NB4 (cell line): ENCODE measurements around the gene S100A13.

Experiments
- POLR2A ChIP-seq: IDR thresholded peaks from 2 replicates; pipeline ENCODE4 v1.6.1; 2011; ENCODE audit warnings: mild to moderate bottlenecking; ENCODE audit not compliant: insufficient read length; ENCODE audit errors: extremely low read depth
- TF ChIP-seq, protein P1 (sequence below): IDR thresholded peaks from one replicate; pipeline ENCODE4 v1.5.1; 2012; ENCODE audit warnings: low read depth, low read length

DNA sequence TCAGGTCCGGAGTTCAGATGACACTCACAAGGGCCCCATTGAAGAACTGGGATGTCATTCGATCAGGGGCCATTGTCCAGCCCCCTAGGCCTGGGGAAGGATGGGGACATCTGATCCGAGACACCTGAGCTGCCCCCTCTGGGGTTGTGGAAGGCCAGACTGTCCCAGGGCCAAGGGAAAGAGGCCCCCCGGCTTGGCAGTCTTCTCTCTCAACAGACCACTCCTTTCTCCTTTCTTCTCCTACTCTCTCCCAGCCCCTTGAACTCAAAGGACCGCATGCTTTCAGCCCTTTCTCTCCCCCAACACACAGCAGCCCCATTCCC is 2.0 kb upstream of the S100A13 start:
- TF ChIP-seq, protein P1, sequence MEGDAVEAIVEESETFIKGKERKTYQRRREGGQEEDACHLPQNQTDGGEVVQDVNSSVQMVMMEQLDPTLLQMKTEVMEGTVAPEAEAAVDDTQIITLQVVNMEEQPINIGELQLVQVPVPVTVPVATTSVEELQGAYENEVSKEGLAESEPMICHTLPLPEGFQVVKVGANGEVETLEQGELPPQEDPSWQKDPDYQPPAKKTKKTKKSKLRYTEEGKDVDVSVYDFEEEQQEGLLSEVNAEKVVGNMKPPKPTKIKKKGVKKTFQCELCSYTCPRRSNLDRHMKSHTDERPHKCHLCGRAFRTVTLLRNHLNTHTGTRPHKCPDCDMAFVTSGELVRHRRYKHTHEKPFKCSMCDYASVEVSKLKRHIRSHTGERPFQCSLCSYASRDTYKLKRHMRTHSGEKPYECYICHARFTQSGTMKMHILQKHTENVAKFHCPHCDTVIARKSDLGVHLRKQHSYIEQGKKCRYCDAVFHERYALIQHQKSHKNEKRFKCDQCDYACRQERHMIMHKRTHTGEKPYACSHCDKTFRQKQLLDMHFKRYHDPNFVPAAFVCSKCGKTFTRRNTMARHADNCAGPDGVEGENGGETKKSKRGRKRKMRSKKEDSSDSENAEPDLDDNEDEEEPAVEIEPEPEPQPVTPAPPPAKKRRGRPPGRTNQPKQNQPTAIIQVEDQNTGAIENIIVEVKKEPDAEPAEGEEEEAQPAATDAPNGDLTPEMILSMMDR: no peak
- no peak for TF ChIP-seq POLR2A
